ENCODE data around the gene BUD31.
"Not testable (repeated sequence)": the region's sequence is repeated elsewhere in the genome, so short reads cannot be mapped to it uniquely, and the experiment has no call there.

The BUD31 gene

GRCh38 chr7:99404235-99404976, 4.4 kb upstream of the BUD31 start:
- H3K9ac ChIP-seq (ENCODE audit: low read depth, low read length), result no peak overlapping the region
- H3K36me3 ChIP-seq (ENCODE audit: control insufficient read depth, insufficient read depth, low read length), result peaks cover 56% of the 10 kb centered on the region
- H3K9me3 ChIP-seq (ENCODE audit: control insufficient read depth, insufficient read depth, low read length), result no peaks in the 10 kb centered on the region
- H3K27me3 ChIP-seq (ENCODE audit: control insufficient read depth, insufficient read depth, low read length), result no peaks in the 10 kb centered on the region
- H3K4me1 ChIP-seq (ENCODE audit: control insufficient read depth, insufficient read depth, low read length), result peaks cover 5% of the 10 kb centered on the region; the same call in 1 of the 2 replicates
- H3K27ac ChIP-seq (ENCODE audit: low read depth, low read length), result no peak overlapping the region
- no peak overlapping the region for H3K4me3 ChIP-seq (ENCODE audit: low read depth, low read length)

- Histone ChIP-seq H3K27ac (ENCODE audit: low read depth, low read length) (no peak overlapping the region), H3K4me3 (ENCODE audit: low read depth, low read length) (no peak overlapping the region), H3K9ac (ENCODE audit: low read depth, low read length) (no peak overlapping the region), H3K9me3 (ENCODE audit: control insufficient read depth, insufficient read depth, low read length) (no peaks in the 10 kb centered on the region), H3K4me1 (ENCODE audit: control insufficient read depth, insufficient read depth, low read length) (peaks cover 7% of the 10 kb centered on the region; the same call in 1 of the 2 replicates), H3K27me3 (ENCODE audit: control insufficient read depth, insufficient read depth, low read length) (no peaks in the 10 kb centered on the region), H3K36me3 (ENCODE audit: control insufficient read depth, insufficient read depth, low read length) (peaks cover 52% of the 10 kb centered on the region)
Measured at GRCh38 chr7:99404977-99405320, 3.8 kb upstream of the BUD31 start.

GRCh38 chr7:99406557-99406956, 2.2 kb upstream of the BUD31 start:
- H3K9me3 ChIP-seq (ENCODE audit: control insufficient read depth, insufficient read depth, low read length), result no peaks in the 10 kb centered on the region
- H3K27ac ChIP-seq (ENCODE audit: low read depth, low read length), result peak overlapping the region; percentile 11
- peaks cover 9% of the 10 kb centered on the region; the same call in 1 of the 2 replicates for H3K4me1 ChIP-seq (ENCODE audit: control insufficient read depth, insufficient read depth, low read length)
- H3K4me3 ChIP-seq (ENCODE audit: low read depth, low read length), result peak overlapping the region; percentile 77
- H3K36me3 ChIP-seq (ENCODE audit: control insufficient read depth, insufficient read depth, low read length), result peaks cover 52% of the 10 kb centered on the region
- H3K27me3 ChIP-seq (ENCODE audit: control insufficient read depth, insufficient read depth, low read length), result no peaks in the 10 kb centered on the region
- no peak overlapping the region; the same call in 1 of the 2 replicates for H3K9ac ChIP-seq (ENCODE audit: low read depth, low read length)

GRCh38 chr7:99407872-99408378, 844 bp upstream of the BUD31 start:
- H3K9ac ChIP-seq (ENCODE audit: low read depth, low read length), result peak overlapping the region; percentile 100
- H3K9me3 ChIP-seq (ENCODE audit: control insufficient read depth, insufficient read depth, low read length), result no peaks in the 10 kb centered on the region
- peaks cover 52% of the 10 kb centered on the region for H3K36me3 ChIP-seq (ENCODE audit: control insufficient read depth, insufficient read depth, low read length)
- H3K27ac ChIP-seq (ENCODE audit: low read depth, low read length), result peak overlapping the region; percentile 100
- H3K4me1 ChIP-seq (ENCODE audit: control insufficient read depth, insufficient read depth, low read length), result peaks cover 9% of the 10 kb centered on the region; the same call in 1 of the 2 replicates
- H3K27me3 ChIP-seq (ENCODE audit: control insufficient read depth, insufficient read depth, low read length), result no peaks in the 10 kb centered on the region
- H3K4me3 ChIP-seq (ENCODE audit: low read depth, low read length), result peak overlapping the region; percentile 77

GRCh38 chr7:99409192-99409572, 413 bp downstream of the BUD31 start:
- peak overlapping the region; percentile 77 for H3K4me3 ChIP-seq (ENCODE audit: low read depth, low read length)
- no peaks in the 10 kb centered on the region for H3K27me3 ChIP-seq (ENCODE audit: control insufficient read depth, insufficient read depth, low read length)
- H3K36me3 ChIP-seq (ENCODE audit: control insufficient read depth, insufficient read depth, low read length), result peaks cover 50% of the 10 kb centered on the region
- peak overlapping the region; percentile 100 for H3K27ac ChIP-seq (ENCODE audit: low read depth, low read length)
- peaks cover 9% of the 10 kb centered on the region; the same call in 1 of the 2 replicates for H3K4me1 ChIP-seq (ENCODE audit: control insufficient read depth, insufficient read depth, low read length)
- no peaks in the 10 kb centered on the region for H3K9me3 ChIP-seq (ENCODE audit: control insufficient read depth, insufficient read depth, low read length)
- H3K9ac ChIP-seq (ENCODE audit: low read depth, low read length), result peak overlapping the region; percentile 100

GRCh38 chr7:99409806-99410205, 1.0 kb downstream of the BUD31 start:
- Histone ChIP-seq H3K9me3 (ENCODE audit: control insufficient read depth, insufficient read depth, low read length) (no peaks in the 10 kb centered on the region), H3K27ac (ENCODE audit: low read depth, low read length) (peak overlapping the region; percentile 17), H3K4me1 (ENCODE audit: control insufficient read depth, insufficient read depth, low read length) (peaks cover 9% of the 10 kb centered on the region; the same call in 1 of the 2 replicates), H3K27me3 (ENCODE audit: control insufficient read depth, insufficient read depth, low read length) (no peaks in the 10 kb centered on the region), H3K9ac (ENCODE audit: low read depth, low read length) (peak overlapping the region; percentile 18; the same call in 1 of the 2 replicates), H3K4me3 (ENCODE audit: low read depth, low read length) (peak overlapping the region; percentile 77), H3K36me3 (ENCODE audit: control insufficient read depth, insufficient read depth, low read length) (peaks cover 50% of the 10 kb centered on the region)

GRCh38 chr7:99410635-99411034, 1.9 kb downstream of the BUD31 start:
- Histone ChIP-seq H3K9ac (ENCODE audit: low read depth, low read length) (no peak overlapping the region), H3K27ac (ENCODE audit: low read depth, low read length) (no peak overlapping the region)

GRCh38 chr7:99415513-99416127, 6.9 kb downstream of the BUD31 start:
- H3K9me3 ChIP-seq (ENCODE audit: control insufficient read depth, insufficient read depth, low read length); H3K9ac ChIP-seq (ENCODE audit: low read depth, low read length); H3K4me3 ChIP-seq (ENCODE audit: low read depth, low read length); H3K27me3 ChIP-seq (ENCODE audit: control insufficient read depth, insufficient read depth, low read length); H3K27ac ChIP-seq (ENCODE audit: low read depth, low read length); H3K4me1 ChIP-seq (ENCODE audit: control insufficient read depth, insufficient read depth, low read length): not testable (repeated sequence)
- H3K36me3 ChIP-seq (ENCODE audit: control insufficient read depth, insufficient read depth, low read length), result peaks cover 95% of the 10 kb centered on the region

More at GRCh38 chr7:99410635-99411034, 1.9 kb downstream of the BUD31 start:
- Histone ChIP-seq H3K4me3 (ENCODE audit: low read depth, low read length) (no peak overlapping the region), H3K36me3 (ENCODE audit: control insufficient read depth, insufficient read depth, low read length) (peaks cover 54% of the 10 kb centered on the region), H3K4me1 (ENCODE audit: control insufficient read depth, insufficient read depth, low read length) (peaks cover 9% of the 10 kb centered on the region; the same call in 1 of the 2 replicates), H3K27me3 (ENCODE audit: control insufficient read depth, insufficient read depth, low read length) (no peaks in the 10 kb centered on the region), H3K9me3 (ENCODE audit: control insufficient read depth, insufficient read depth, low read length) (no peaks in the 10 kb centered on the region)

GRCh38 chr7:99418260-99418659, 9.5 kb downstream of the BUD31 start:
- no peak overlapping the region for H3K27ac ChIP-seq (ENCODE audit: low read depth, low read length)
- H3K9ac ChIP-seq (ENCODE audit: low read depth, low read length), result no peak overlapping the region
- peaks cover 95% of the 10 kb centered on the region for H3K36me3 ChIP-seq (ENCODE audit: control insufficient read depth, insufficient read depth, low read length)
- no peaks in the 10 kb centered on the region for H3K4me1 ChIP-seq (ENCODE audit: control insufficient read depth, insufficient read depth, low read length)
- no peaks in the 10 kb centered on the region for H3K27me3 ChIP-seq (ENCODE audit: control insufficient read depth, insufficient read depth, low read length)
- no peak overlapping the region for H3K4me3 ChIP-seq (ENCODE audit: low read depth, low read length)
- H3K9me3 ChIP-seq (ENCODE audit: control insufficient read depth, insufficient read depth, low read length), result no peaks in the 10 kb centered on the region

GRCh38 chr7:99419323-99420021, 10.7 kb downstream of the BUD31 start:
- no peak overlapping the region for H3K9ac ChIP-seq (ENCODE audit: low read depth, low read length)
- H3K27ac ChIP-seq (ENCODE audit: low read depth, low read length), result no peak overlapping the region
- no peaks in the 10 kb centered on the region for H3K9me3 ChIP-seq (ENCODE audit: control insufficient read depth, insufficient read depth, low read length)
- no peaks in the 10 kb centered on the region for H3K4me1 ChIP-seq (ENCODE audit: control insufficient read depth, insufficient read depth, low read length)
- peaks cover 97% of the 10 kb centered on the region for H3K36me3 ChIP-seq (ENCODE audit: control insufficient read depth, insufficient read depth, low read length)
- H3K4me3 ChIP-seq (ENCODE audit: low read depth, low read length), result no peak overlapping the region
- no peaks in the 10 kb centered on the region for H3K27me3 ChIP-seq (ENCODE audit: control insufficient read depth, insufficient read depth, low read length)
